ENCODE measurements around the gene KRTAP5-6.
"Not testable (repeated sequence)": the region's sequence is repeated elsewhere in the genome, so short reads cannot be mapped to it uniquely, and the experiment has no call there.

The KRTAP5-6 gene

DNA sequence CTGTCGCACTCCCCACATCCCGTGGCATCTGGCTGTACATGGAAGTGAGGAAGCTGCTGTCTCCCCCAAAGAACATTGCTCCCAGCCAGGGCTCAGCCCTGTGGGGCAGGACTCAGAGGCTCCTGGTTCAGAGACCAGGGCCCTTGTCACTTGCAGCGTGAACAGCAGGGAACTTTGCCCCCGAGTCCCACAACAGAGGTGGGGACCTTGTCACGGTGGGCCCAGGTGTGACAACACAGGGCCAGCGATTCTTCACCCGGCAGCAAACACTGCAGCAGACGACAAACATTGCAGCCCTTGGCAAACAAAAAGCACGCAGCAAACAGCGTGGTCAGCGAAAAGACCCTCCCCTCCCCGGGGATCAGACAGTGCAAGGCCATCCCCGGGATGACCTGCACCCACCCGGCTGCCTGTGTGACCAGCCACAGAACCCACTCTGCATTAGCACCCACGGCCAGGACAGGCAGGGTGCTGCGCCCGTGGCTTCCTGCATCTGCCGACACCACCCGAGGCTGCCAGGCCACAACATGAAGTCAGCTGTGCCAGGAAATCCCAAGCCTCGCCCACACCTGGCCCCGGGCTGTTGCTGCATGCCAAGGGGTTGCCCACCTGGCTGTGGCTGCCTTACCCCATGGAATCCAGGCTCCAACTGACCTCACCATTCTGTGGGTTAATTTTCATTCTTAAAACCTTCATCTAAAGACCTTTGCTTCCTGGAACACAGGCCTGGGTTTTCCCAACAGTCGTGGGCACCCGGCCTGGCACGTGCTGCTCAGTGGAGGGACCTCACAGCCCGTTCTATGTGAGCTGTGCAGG lies 35.3 kb upstream of the KRTAP5-6 start:
- not testable (repeated sequence) for DNase-seq

DNA sequence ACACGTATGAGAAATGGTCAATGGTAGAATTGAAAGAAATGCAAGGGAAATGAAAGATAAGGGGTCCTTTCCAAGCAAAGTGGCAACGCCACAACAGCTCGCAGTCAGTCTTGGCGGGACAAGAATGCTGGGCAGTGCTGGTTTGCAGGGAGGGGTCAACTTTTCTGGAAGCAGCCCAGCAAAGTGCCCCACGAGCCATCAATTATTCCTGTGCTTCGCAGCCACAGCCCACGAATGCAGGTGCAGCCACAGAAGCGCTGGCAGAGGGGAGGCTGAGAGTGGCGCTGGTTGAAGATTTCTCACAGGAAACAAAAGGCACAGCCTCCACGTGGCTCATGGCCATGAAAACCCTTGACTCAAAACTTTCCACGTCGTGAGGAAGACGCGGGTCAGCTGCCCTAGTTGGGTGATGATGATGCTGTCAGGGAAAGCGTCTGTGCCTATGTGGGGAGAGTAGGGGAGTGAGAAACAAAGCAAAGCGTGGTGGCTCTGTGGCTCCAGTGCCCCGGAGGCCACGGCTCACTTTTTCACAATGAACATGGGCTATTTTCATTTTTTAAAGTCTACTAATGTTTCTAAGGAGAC lies 34.2 kb upstream of the KRTAP5-6 start:
- not testable (repeated sequence) for DNase-seq

DNA sequence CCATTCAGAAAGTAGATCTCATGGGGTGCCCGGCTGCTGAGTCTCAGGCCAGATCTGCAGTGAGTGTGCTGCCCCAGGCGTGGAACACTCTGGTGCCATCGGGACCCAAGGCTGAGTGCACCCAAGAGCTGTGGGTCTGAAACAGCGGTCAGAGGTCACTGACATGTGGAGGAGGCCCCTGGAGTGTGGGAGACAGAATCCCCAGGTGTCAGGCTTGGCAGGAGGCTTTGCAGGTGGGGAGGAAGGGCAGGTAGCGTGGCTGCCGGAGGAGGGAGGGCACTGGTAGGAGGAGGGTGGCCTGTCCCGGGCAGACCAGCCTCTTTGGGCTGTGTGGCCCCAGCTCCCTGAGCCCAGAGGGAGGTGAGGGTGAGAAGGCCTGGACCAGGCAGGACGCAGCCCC lies 31.7 kb upstream of the KRTAP5-6 start:
- DNase-seq = no peak

DNA sequence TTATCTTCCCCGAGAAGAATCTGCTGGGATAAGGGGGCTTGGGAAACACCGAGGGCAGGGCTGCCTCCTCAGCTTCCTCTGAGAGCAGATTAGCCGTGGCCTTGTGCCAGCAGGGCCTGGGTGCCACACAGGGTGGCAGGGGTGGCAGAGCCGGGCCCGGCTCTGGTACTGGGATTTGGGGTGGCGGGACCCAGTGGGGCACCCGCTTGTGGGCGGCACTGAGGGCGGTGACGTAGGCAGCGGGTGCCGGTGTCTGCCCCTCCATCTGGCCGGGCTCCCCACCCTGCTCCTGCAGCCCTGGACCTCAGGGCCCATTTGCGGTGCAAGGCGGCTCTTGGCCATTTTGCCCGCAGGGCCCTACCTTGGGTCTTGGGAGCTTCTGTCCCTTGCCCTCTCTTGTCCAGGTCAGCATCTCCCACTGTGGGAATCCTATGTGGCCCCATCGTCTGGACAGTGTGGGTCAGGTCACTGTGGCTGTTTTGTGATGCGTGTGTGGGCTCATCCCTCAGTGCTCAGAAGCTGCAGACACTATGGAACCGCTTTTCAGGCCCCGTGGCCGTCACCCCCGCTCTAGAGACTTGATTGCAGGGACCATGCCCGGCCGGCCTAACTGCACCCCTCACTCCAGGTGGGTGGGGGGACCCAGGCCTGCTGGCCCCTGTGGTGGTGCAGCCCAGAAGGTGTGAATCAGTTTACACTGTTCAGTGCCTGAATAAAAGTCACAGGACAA lies 29.7 kb upstream of the KRTAP5-6 start:
- DNase-seq = no peak

DNA sequence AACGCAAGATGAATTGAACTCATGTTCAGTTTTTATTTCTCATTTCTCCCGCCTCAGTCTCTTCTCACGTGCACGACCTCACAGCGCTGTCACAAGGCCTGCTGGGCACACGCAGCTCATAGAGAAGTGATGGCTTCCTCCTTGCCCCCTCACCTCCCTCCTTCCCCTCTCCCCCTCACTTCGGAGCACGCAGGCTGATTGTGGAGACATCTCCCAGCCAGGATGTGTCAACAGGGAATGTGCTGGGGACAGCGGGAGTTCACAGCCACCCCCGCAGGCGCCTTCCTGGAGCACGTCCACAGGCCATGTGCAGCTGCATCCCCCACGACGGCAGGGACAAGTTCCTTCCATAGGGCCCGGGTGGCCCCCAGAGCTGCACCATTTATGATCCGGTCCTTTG lies 29.1 kb upstream of the KRTAP5-6 start:
- no peak for DNase-seq

DNA sequence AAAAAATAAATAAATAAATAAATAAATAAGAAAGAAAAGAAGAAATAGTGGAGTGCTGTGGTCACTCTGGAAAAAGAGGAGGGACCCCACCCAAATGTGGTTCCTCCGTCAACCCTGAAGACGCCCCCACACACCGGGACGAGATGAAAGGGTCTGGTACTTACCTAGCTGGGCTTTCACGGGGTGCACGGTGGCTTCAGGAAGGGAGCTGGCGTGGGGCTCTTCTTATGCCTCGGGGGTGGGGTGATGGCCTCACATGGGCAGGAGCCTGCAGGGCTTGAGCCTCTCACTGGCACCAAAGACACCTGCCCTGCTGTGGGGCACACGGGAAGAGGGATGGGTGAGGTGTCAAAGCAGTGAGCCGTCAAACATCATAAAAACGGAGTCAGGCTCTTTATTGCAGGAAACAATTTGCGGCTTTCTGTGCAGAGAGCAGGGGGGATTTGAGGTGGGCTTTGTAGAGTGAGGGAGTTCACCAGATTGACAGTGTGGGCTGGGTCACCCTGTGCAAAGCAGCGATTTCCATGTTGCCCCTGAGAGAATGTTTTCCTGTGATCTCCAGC lies 28.0 kb upstream of the KRTAP5-6 start:
- no peak for DNase-seq

DNA sequence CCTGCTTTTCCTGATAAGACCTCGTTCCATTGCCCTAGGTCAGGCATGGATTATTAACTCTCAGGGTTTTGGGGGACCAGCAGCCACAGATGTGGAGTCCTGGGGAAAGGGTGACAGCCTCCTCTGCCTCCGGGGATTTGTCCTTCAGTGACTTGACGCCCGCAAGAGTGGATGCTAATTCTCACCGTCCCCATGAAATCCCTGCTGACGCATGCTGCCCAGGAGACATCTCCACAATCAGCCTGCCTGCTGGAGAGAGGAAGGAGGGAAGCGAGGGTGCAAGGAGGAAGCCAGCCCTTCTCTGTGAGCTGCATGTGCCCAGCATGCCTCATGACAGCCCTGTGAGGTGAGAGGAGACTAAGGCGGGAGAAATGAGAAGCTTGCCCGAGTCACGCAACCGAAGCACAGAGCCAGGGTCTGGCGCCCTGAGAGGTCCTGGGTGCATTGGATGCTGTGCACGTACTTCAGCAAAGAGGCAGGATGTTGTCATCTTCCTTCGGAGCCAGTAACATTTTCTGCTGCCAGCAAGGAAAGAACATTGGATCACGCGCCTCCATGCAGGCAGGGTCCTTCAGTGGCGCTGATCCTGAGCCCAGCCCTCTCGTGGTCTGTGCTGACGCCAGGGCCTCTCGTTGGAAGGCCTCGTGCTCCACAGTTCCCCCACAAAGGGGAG lies 27.3 kb upstream of the KRTAP5-6 start:
- no peak for DNase-seq

DNA sequence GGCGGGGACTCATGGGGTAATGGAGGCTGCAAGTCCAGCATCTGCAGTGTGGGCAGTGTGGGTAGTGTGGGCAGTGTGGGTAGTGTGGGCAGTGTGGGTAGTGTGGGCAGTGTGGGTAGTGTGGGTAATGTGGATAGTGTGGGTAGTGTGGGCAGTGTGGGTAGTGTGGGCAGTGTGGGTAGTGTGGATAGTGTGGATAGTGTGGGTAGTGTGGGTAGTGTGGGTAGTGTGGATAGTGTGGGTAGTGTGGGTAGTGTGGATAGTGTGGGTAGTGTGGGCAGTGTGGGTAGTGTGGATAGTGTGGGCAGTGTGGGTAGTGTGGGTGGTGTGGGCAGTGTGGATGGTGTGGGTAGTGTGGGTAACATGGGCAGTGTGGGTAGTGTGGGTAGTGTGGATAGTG lies 26.5 kb upstream of the KRTAP5-6 start:
- DNase-seq = not testable (repeated sequence)

DNA sequence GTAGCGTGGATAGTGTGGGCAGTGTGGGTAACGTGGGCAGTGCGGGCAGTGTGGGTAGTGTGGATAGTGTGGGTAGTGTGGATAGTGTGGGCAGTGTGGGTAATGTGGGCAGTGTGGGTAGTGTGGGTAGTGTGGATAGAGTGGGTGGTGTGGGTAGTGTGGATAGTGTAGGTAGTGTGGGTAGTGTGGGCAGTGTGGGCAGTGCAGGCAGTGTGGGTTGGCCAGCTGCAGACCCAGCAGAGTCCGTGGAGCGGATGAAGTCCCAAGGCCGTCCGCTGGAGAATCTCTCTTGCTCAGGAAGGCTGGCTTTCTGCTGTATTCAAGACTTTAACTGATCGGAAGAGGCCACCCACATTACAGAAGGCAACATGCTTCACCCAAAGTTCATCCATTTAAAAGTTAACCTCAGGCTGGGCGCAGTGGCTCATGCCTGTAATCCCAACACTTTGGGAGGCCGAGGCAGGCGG lies 26.1 kb upstream of the KRTAP5-6 start:
- no peak for DNase-seq

DNA sequence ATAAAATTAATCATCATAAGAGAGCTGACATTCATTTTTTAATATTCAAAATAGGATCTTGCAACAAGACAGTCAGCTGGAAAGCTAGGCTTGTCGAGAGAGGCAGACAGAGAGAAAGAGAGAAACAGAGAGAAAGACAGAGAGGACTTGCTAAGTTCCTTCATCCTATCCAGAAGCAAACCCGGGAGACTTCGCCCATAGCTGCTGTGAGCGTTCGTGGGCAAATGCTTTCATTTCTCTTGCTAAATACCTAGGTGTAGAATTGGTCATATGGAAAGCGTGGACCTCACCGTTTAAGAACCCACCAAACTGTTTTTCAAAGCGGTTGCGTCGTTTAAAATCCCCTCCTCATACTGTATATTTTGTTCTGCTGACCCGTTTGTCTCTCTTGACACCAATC lies 25.3 kb upstream of the KRTAP5-6 start:
- DNase-seq = no peak

DNA sequence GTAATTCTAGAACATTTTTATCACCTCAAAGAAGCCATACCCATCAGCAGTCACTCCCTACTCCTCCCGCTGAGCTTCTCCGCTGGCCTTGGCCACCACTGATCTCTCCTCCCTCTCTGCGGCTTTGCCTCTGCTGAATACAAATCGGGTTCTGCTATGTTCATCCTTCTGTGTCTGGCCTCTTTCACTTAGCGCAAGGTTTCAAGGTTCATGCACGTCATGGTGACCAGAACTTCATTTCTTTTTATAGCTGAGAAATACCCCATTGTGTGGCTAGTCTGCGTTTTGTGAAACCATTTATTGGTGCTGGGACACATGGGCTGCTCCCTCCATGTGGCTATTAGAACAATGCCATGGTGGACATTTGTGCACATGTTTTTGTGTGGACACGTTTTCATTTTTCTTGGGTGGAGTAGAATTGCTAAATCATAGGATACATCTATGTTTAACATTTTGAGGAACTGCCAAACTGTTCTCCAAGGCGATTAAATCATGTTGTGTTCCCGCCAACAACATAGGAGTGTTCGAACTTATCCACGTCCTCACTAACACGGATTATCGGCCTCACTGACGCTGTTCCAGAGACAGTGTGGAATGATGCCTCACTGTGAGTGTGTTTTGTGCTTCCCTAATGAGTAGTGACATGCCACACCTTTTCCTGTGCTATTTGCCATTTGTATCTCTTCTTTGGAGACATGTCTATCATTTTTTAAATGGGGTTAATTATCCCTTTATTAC lies 24.2 kb upstream of the KRTAP5-6 start:
- no peak for DNase-seq

DNA sequence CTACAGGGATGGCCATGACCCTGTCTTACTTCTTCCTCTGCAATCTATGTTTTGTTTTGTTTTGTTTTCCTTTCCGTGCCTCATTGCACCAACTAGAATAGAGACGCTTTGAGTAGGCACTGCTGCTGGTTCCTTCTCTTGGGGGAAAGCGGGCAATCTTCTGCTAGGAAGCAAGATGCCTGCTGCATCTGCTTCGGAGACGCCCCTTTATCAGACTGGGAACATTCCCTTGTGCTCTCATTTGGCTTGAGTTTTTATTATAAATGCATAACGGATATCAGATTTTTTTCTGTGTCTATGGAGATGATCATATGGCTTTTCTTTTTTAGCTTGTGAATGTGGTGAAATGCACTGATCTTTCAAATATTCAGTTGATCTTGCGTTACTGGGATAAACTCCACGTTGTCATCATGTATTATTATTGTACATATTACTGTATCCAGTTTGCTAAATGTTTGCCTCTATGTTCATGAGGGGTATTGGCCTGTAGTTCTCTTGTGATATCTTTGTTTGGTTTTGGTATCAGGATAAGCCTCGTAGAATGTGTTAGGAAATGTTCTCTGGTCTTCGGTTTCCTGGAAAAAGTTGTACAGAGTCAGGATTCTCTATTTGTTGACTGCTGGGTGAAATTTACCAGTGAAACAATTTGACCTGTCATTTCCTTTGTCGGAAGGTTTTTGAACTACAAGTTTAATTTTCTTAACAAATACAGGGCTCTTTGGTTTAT lies 23.4 kb upstream of the KRTAP5-6 start:
- no peak for DNase-seq

DNA sequence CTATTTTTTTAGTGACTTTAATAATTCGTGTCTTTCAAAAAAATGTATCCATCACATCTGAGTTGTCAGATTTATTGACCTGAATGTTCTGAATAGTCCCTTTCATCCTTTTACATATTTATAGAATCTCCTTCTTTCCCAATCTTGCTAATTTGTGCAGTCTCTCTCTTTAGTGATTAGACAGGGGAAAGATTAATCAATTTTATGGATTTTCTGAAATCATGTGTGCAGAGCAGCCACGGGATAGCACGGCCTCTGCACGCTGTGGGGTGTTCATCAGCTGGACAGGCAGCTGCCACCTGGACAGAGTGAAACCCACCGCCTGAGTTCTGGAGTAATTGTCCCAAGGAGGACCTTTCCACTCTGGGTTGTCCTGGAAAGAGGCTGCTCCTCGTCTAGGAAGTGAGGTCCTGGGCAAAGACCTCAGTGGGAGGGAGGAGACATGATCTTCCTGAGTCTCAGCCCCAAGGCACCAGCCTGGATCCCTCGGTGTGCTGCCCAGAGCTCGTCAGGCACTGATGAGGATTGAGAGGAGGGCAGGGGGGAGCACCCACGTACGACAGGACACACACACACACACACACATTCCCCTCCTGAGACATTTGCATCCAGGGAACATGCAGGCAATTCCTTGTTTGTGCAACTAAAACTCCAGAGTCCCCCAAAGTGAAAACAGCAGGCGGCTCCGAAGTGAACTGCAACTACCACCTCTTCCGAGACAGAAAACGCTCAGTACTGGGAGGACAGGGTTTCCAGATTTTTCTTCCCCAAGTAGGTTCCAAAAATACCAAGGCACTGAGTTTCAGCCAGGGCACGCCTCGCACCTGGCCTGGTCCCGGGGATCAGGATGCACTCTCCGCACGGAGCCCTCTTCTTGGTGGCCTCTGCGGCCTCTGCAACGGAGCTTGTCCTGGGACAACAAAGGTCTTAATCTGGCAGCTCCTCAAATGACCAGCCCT lies 22.5 kb upstream of the KRTAP5-6 start:
- DNase-seq = no peak

DNA sequence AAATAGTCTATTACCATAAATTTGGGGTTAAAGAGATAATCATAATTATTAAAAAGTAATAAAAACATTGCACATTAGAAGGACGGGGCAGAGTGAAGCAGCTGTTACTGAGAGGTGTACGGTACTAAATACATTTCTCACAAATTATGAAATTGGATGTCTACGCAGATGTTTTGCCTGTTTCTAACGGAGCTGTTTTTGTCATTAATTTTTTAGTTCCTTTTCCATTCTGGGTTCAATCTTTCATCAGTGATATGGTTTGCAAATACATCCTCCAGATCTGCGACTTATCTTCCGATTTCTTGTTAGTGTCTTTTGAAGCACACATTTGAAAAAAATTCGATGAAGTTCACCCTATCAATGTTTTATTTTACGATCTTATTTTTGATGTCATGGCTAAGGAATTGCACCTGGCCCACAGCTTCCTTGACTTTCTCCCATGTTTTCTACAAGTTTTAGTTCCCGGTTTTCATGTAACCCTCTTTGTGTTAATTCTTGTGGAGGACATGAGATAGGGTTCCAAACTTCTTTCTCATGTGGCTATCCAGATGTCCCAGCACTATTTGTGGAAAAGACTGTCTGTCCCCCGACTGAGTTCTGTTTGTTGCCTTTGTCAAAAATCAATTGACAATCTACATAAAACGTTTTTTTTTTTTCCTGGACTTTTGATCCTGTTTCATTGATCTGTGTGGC lies 21.3 kb upstream of the KRTAP5-6 start:
- DNase-seq = no peak

DNA sequence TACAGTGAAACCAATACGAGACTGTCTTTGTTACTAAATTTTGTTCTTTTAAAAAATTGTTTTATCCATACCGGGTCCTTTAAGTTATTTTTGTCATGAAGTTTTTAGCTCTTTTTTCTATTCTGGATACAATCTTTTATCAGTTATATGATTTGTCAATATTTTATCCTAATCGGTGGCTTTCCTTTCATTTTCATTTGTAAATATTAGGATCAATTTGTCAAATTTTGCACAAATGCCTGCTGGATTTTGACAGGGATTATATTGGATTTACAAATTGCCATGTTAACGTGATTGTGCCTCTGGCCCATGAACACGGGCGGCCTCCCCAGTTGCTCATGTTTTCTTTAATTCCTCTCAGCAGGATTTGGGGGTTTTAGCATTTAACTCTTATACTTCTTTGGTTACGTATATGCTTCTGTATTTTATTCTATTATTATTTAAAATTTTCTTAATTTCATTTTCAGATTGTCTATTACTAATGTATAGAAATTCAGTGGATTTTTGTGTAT lies 20.7 kb upstream of the KRTAP5-6 start:
- DNase-seq = no peak

DNA sequence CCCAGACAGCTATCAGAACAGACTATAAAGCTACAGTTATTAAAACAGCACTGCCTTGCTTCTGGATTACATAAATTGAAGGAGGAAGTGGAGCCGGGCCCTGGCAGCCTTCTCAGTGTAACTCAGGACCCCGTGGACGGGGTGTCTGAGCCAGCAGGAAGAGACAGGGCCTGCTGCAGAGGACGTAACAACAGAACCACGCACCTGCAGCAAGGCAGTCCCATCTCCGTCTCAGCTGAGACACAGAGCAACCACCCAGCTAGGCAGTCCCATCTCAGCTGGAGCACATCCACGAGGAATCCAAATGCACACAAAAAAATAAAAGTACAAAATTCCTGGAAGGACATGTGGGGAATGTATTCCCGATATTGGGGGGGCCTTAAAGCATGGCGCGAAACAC lies 17.1 kb upstream of the KRTAP5-6 start:
- DNase-seq = no peak

DNA sequence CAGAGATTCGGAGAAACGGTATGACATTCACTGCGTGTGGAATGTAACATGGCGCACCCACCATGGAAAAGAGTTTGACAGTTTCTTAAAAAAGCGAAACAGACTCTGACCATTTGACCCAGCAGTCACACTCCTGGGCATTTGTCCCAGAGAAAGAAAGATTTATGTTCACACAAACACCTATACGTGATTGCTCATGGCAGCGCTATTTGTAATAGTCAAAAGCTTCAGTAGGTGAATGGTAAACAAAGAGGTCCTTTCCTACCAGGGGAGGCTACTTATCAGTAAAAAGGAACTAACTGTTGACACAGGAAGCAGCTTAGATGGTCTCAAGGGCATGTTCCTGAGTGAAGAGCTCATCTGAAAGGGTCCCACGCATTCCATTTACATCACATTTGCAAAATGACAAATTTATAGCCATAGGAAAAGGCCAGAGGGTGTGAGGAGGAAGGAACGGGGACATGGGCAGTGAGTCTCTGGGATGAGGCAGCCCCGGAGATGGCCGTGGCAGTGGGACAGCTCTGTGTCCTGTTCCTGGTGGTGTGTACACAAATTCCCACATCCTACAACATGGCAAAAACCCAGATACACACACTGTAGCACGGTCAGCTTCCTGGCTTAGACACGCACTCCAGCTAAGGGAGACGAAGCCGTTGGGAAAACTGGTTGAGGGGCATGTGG lies 14.6 kb upstream of the KRTAP5-6 start:
- no peak for DNase-seq

DNA sequence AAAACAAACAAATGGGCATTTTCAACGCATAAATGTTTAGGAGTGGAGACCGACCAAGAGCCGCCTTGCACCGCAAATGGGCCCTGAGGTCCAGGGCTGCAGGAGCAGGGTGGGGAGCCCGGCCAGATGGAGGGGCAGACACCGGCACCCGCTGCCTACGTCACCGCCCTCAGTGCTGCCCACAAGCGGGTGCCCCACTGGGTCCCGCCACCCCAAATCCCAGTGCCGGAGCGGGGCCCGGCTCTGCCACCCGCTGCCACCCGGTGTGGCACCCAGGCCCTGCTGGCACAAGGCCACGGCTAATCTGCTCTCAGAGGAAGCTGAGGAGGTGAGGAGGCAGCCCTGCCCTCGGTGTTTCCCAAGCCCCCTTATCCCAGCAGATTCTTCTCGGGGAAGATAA lies 13.8 kb upstream of the KRTAP5-6 start:
- DNase-seq = not testable (repeated sequence)
